Midbrain (tissue), 1 donor: Measurements from ENCODE around the gene TGFBR2.
A peak's percentile ranks its signal among the peaks of the same experiment; 100 is the strongest.

ENCODE experiments used
- DNase-seq: peaks from one replicate; lab custom pipeline; 2025; lab: John Stamatoyannopoulos, UW

TGFBR2 gene

DNA sequence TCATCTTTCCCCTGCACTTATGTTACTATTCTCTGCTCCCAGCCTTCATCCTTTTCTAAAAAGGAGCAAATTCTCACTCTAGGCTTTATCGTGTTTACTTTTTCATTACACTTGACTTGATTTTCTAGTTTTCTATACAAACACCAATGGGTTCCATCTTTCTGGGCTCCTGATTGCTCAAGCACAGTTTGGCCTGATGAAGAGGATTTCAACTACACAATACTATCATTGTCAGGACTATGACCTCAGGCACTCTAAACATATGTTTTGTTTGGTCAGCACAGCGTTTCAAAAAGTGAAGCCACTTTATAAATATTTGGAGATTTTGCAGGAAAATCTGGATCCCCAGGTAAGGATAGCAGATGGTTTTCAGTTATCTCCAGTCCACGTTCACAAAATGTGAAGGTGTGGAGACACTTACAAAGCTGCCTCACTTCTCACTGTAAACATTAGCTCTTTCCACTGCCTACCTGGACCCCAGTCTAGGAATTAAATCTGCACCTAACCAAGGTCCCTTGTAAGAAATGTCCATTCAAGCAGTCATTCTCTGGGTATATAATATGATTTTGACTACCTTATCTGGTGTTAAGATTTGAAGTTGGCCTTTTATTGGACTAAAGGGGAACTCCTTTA is 86.2 kb downstream of the TGFBR2 start:
- peak; percentile 7 for DNase-seq

DNA sequence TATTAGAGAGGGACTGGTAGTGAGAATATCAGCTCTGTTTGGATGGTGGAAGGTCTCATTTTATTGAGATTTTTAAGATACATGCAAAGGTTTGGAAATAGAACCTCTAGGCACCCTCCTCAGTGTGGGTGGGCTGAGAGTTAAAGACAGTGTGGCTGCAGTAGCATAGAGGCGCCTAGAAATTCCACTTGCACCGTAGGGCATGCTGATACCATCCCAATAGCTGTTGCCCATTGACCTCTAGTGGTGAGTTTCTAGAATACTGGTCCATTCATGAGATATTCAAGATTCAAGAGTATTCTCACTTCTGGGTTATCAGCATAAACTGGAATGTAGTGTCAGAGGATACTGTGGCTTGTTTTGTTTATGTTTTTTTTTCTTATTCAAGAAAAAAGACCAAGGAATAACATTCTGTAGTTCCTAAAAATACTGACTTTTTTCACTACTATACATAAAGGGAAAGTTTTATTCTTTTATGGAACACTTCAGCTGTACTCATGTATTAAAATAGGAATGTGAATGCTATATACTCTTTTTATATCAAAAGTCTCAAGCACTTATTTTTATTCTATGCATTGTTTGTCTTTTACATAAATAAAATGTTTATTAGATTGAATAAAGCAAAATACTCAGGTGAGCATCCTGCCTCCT is 87.2 kb downstream of the TGFBR2 start:
- peak; percentile 83 for DNase-seq

DNA sequence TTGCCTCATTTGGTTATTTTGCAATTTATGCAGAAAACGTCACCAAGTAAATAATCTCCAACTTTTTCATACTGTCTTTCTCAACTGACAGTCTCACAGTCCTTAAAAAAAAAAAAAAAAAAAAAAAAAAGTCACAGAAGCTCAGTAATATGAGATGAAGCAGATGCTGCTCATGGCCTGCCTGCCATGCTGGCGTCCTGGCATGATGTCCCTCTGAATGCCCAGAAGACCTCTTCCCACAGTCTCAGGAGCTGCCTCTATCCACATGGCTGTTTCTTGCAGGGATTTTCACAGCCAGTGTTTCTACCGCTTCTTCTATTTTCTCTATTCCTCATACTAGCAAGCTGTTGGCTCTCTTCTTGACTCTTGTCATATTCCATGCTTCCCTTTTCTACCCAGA is 87.7 kb downstream of the TGFBR2 start:
- DNase-seq, result no peak

DNA sequence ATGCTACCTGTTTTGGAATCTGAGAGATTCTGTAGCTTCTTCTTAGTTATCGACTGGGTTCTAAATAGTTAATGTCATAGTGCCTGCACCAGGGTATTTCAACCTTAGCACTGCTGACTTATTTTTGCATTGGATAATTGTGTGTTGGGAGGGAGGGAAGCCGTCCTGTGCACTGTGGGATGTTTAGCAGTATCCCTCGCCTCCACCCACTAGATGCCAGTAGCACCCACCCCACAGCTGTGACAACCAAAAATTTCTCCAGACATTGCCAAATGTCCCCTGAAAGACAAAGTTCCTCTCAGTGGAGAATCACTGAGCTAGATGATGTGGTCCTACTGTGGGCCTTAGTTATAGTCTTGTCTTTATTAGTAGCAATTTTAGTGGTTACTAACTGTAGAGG is 88.3 kb downstream of the TGFBR2 start:
- DNase-seq, result no peak

- no peak for DNase-seq
Observed at GRCh38 chr3:30695302-30696061, 89.1 kb downstream of the TGFBR2 start.

- peak; percentile 67 for DNase-seq
Observed at GRCh38 chr3:30696403-30696819, 90.0 kb downstream of the TGFBR2 start.

DNA sequence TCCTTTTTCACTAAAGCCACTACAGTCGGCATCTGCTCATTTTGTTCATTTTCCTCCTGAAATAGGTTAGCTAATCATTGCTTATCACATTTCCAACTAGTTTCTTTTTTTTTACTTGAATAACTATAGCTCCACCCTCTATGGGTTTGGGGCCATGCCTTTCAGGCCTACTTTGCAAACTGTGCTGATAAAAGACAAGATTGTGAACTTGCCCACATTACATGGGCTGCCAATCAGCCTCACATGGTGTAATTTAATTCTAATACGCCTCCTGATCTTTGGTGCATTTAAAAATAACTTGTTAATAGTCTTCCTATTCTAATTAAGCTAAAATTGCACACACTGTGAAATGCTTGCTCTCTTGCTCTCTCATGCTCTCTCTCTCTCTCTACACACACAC is 90.5 kb downstream of the TGFBR2 start:
- DNase-seq, result no peak

- no peak for DNase-seq
Observed at GRCh38 chr3:30698549-30698948, 92.1 kb downstream of the TGFBR2 start.

- DNase-seq, result no peak
Observed at GRCh38 chr3:30699927-30700326, 93.5 kb downstream of the TGFBR2 start.

- DNase-seq, result no peak
Observed at GRCh38 chr3:30700702-30701321, 94.4 kb downstream of the TGFBR2 start.

DNA sequence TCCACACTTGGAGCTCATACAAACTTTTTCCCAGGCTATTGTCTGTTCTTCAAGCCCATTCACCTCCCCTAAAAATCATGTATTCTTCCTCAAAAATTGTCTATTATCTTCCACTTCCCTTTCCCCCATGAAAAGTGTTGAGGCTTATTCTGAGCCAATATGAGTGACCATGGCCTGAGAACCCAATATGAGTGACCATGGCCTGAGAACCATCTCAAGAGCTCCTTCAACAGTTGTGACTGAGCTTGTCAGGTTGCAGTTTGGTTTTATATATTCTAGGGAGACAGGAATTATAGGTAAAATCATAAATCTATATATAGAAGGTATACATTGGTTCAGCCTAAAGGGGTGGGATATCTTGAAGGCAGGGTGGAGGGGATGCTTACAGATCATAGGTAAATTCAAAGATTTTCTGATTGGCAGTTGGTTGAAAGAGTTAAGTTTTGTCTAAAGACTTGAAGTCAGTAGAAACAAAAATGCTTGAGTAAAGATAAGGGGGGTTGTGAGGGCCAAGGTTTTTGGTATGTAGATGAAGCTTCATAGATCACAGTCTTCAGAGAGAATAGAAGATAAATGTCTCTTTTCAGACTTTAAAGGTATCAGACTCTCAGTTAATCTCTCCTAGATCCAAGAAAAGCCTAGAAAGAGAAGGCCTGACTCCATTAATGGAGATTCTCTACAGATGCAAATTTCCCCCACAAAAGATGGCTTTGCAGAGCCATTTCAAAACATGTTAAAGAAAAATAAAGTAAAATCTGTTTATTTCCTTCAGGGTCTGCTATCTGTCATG is 95.8 kb downstream of the TGFBR2 start:
- DNase-seq, result no peak

DNA sequence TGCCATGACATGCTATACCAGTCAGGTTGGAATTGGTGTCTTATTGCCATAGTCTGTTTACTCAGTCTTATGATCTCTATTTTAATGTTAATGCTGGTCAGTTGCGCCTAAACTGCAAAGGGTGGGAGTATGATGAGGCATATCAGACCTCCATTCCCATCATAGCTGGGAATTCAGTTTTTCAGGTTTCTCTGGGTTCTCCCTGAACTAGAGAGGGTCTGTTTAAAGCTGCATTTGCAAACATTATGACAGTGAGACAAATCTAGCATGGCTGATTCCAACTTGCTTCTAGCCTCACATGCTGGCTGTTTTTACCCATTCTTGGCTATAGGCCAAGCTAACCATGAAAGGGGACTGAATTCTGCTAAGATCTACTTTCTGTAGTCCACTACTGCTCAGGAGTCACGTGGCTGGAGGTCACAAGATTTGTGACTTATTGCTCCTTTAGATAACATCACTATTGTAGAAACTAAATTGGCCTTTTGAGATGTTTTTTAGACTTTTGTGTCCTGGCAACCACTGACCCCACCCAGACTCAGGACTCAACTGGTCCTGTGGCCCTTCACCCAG is 96.5 kb downstream of the TGFBR2 start:
- no peak for DNase-seq

GRCh38 chr3:30704931-30705890 is 98.8 kb downstream of the TGFBR2 start:
- no peak for DNase-seq

GRCh38 chr3:30707825-30708224 is 101.4 kb downstream of the TGFBR2 start:
- no peak for DNase-seq

- no peak for DNase-seq
Observed at GRCh38 chr3:30708472-30708871, 102.1 kb downstream of the TGFBR2 start.

DNA sequence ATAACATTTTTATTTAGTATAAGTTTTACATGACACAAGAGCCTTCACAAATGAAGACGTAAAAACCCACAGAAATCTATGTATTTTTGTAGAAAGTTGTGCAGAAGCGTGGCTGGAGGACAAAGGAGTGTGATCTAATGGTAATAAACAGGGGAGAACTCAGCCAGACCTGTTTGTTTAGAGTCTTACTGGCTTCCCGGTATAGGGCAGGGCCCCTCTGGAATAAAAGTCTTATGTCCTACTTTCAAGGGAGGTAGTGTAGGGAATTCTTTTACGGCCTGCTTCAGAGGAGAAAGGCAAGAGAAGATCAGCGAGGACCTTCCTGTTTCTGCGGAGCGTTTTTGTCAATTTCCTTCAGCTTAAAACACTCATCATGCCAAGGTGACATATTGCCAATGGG is 103.6 kb downstream of the TGFBR2 start:
- no peak for DNase-seq

GRCh38 chr3:30711151-30711550 is 104.8 kb downstream of the TGFBR2 start:
- no peak for DNase-seq

DNA sequence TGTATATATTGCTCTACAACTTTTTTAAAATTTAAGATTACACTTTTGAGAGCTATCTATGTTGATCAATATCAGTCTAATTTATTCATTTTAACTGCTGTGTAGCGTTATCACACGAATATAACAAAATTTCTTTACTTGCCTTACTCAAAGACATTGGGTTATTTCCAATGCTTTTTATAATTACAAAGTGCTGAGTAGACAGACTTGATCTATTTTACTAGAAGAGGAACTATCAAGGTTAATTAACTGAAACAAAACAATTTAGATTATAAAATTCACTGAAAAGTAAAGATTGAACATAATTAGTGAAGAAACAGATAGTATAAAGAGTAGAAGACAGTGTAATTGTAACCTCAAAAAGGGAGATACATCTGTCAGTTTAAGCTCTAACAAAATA is 105.5 kb downstream of the TGFBR2 start:
- no peak for DNase-seq

GRCh38 chr3:30712991-30713390 is 106.6 kb downstream of the TGFBR2 start:
- no peak for DNase-seq

- DNase-seq, result no peak
Observed at GRCh38 chr3:30713885-30714503, 107.6 kb downstream of the TGFBR2 start.
